DMS79 (cell line): ENCODE measurements around the gene FBXO42.
"Not testable (repeated sequence)": the region's sequence is repeated elsewhere in the genome, so short reads cannot be mapped to it uniquely, and the experiment has no call there.

Source experiments
- DNase-seq: peaks from one replicate; lab custom pipeline; 2025; lab: John Stamatoyannopoulos, UW

The FBXO42 gene

DNA sequence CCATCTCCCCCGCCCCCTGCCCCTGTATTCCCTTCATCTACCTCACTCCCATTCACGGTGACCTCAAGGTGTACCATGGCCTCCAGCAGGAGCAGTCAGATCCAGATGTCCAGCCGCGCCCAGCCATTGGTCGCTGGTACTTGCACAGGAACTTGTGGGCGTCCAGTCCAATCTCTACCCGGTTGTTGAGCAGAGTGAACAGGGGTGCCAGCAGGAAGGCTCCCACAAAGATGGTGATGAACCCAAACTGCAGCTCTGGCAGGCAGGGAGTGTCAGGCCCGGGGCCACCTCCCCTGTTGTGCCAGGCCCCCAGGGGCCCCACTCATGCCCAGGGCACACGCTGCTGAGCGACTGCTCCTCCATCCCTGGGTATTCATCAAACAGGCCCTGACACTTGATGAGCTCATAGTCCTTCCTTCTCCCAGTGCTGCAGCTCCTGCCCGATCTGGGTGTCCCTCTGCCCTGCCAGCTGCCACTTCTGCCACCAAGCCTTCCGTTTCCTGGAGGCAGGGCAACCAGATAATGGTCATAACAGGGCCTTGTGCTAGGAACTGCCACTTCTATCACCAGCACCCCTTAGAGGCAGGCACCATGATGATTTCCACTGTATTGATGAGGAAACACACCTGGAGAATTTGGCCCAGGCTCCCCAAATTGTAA is 134.1 kb downstream of the FBXO42 start:
- no peak for DNase-seq

DNA sequence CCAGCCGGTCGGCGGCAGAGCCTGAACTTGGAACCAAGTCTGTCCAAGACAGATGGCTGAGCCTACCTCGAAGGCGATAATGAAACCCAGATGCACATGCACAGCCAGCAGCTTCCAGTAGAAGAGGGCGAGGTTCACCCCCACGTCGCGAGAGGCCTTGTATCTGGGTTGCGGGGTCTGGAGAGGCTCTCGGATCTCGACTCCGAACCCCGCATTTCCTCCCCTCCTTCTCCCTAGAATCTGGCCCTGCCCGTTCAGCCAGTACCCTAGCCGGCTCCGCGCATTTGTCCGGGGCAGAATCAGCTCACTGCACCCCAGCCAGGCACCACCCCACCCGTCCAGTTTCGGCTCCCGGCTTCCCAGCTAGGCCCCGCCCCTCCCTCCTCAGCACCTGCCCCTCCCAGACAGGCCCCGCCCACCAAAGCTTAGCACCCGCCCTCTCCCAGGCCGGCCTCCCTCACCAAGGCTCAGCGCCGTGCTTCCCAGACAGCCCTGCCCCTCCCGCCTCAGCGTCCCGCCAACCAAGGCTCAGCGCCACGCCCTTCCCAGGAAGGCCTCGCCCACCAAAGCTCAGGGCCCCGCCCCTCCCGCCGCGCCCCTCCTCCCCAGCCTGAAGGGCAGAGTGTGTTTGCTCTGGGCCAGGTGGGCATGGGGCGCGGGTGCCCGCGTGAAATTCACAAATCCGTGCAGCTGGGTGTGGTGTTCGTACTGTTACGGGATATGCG is 135.1 kb downstream of the FBXO42 start:
- DNase-seq, result peak; percentile 90

DNA sequence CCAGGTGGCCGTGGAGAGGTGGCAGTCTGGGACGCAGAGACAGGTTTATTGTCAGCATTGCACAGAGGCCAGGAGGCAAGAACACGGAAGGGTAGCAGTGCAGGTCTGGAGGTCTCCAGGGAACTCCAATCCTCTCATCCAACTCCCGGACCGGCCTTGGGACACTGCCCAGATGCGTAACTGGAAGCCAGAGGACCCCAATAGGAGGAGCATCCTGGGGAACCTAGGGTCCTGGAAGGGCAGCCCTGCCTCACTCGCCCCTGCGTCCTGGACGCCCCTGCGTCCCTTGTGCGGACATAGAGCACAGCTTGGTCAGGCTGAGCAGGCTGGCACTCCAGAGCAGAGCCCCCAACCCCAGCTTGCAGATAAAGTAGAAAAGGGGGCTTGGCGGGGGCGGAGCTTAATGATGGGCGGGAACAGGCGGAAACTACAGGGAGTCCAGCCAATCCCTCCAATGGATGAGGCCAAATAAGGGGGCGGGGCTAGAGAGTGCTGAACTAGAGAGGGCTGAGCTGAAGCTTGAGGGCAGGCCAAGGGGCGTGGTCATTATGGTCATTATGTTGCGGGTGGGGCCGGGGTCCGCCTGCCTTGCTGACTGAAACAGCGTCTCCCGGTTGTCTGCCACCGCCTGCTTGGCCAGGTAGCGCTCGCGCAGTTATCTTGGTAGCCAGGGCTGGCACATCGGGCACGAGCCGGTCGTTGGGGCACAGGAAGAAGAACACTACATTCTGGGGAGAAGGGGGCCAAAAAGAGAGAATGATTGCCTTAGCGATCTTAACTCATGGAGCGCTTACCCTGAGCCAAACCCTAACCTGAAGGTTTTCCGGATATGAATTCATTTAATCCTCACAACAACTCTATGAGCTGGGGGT is 136.2 kb downstream of the FBXO42 start:
- DNase-seq, result peak; percentile 65

DNA sequence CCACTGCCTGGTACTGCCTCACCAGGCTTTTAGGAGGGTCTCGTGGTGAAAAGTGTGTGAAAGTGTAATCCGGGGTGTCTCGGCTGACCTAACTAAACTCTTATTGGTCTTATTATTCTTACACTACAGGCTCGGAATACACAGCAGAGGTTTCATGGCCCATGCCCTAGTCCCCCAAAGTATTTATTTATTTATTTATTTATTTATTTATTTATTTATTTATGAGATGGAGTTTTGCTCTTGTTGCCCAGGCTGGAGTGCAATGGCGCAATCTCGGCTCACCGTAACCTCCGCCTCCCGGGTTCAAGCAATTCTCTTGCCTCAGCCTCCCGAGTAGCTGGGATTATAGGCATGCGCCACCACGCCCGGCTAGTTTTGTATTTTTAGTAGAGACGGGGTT is 137.0 kb downstream of the FBXO42 start:
- not testable (repeated sequence) for DNase-seq

DNA sequence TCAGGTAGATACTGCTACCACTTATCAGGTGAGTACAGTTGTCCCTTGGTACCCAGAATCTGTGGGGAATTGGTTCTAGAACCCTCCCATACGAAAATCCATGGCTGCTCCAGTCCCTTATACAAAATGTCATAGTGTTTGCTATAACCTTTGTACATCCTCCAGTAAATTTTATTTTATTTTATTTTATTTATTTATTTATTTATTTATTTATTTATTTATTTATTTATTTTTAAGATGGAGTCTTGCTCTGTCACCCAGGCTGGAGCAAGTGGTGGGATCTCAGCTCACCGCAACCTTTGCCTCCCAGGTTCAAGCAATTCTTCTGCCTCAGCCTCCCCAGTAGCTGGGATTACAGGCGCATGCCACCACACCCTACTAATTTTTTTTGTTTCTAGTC is 138.7 kb downstream of the FBXO42 start:
- not testable (repeated sequence) for DNase-seq

DNA sequence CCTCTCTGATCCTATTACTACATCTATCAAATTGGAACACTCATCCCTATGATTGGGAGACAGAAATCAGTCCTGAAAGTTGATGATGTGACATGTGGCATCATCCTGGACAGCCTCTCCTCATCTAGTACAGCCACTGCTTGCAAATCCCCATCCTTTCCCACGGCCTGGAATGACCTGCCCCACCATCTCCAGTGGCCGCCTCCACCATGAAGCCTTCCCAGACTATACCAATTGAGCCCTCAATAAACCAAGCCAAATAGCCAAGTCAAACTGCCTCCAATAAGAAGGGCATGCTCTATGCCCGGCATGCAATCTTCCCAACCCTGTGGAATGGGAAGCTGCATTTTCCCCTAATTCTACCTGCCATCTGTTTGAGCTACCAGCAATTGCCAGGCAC is 139.3 kb downstream of the FBXO42 start:
- DNase-seq, result no peak

DNA sequence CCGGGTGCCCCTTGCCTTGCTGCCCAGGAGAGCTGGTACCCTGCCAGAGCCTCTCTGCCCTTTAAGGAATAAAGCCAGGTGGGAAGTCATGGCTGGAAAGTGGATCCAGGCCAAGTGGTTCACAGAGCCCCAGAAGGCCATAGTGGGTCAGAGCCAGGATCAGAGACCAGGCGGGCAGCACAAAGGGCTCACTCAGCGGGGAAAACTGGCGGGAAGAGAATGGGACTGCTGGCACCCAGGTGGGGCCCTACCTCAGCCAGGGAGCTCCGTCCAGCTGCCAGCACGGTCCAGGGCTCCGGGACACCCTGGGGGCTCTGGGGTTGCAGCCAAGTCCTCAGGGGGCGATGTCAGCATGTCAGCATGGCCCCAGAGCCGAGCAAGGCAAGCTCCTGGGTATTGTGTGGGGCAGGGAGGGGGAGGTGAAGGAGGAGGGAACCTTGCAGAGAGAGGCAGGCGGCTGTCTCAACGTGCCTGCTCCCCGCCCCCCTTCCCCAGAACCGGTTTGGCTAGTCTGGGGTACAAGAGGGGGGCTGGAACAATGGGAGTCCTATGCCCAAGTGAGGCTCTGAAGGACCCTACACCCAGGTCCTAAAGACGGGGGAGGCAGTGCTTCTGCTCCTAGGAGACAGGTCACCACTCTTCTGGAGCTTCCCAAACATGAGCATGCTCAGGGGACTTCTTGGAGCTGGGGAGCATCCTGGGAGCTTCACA is 139.9 kb downstream of the FBXO42 start, which contains the start of gene ARHGEF19:
ARHGEF19 (minus strand) TSS at position 402 of the 711 bp plus-strand sequence. CDS start 3,598 bp downstream, outside the sequence.
- DNase-seq, result peak; percentile 98

DNA sequence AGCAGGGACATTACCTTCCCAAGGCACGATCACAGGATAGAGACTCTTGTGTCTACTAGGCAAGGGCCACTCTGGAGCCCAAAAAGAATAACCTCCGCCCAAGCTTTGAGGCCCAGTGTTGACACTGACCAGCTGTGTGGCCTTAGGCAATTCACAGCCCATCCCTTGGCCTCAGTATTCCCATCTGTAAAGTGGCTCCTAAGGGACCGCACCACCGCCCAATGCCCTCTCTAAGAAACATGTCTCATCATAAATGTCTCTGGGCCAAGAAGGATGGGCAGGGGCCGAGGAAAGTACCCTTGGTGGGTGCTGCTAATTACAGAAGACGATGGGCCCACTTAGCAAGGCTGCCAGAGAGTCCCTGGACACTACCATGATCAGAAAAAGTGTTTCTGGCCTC is 140.5 kb downstream of the FBXO42 start:
- DNase-seq, result no peak

DNA sequence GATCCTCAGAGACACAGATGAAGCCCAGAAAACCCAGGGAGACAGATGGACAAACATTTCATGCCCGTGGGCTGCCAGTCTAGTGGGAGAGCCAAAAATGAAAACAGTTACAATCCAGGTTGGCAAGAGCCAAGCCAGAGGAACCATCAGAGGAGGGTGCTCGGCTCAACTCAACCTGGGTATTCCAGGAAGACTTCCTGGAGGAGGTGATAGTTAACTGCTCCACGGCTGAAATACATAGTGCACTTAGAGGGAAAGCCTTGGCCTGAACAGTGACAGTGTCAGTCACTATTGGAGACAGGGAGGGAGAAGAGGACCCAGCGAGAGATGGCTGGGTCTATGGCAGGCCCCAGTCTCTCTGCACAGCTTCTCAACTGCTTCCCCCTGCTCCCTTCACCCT is 141.7 kb downstream of the FBXO42 start:
- no peak for DNase-seq

DNA sequence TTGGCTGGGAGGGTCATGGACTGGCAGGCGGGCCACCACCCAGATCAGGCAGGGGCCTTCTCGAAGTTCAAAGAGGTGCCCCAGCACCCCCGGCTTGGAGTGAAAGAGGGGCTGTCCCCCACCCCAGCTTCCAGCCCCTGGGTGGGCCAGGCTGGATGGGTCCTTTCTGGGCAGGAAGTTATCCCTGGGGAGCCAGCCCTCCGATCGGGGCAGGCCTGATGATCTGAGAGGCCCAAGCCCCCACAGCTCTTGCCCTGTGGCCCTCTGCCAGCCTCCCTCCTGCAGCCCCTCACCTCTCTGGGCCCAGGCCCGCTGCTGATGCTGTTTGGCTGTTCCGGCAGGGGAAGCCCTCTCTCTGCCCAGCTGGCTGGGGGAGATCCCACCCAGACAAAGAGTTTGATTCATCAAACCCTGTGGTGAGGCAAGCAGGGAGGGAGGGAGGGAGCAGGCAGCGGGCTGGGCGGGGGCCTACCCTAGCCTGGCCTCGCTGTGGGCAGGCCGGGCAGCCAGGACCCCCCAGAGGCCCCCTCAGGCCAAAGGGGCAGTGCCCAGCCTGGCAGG is 142.4 kb downstream of the FBXO42 start:
- no peak for DNase-seq

DNA sequence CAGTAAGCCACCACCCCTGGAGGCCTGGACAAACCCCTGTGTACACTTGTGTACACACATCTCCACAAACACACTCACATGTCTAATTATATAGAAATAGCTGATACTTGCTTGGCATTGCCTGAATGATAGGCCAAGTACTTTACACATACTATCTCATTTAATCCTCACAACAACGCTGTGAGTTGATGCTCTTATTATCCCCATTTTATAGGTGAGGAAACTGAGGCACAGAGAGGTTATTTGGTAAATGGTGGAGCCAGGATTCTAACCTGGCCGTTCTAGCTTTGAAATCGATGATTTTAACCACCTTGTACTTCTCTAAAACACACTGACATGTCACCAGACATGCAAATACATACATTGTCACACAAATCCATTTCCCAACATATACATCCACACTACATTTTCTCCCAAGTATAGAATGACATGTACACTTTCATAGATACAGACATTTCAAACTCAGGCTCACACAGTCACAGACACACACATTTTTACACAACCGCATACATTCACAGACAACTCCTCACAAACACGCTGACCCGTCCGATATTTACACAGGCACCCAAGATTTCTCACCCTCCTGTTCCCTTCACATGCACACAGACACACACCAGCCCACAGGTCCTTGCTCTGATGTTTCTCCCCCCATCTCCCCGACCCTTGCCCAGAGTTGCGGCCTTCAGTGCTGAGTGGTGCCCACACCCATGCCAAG is 143.0 kb downstream of the FBXO42 start:
- DNase-seq, result no peak

DNA sequence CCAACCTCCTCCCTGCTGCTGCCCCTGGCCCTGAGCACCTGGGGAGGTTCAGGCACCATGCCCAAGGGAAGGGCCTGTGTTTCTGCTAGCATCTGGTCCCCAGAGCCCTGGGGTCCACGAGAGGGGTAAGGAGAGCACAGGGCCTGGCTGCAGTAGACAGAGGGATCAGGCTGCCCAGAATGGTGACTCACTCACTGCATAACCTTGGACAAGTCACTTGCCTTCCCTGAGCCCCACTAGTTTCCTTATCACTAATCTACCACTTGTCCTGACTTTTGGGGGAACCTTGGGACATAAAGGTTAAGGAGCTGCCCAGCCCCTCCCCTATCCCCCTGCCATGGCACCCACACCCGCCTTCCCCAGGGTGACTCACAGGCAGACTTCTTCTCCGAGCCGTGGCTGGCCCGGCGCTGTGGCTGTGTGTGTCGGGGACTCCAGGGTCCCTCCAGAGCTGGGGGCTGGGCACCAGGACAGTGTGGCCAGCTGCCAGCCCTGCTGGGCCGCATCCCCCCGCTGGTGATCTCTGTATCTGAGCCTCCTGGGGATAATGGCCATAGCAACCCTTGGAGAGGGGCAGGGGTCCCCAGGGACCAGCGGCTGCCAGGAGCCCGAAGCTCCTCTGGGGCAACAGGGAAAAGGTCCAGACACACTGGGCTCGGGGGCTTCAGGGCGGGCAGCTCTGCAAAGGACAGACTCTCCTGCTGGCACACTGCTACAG is 143.9 kb downstream of the FBXO42 start:
- no peak for DNase-seq

DNA sequence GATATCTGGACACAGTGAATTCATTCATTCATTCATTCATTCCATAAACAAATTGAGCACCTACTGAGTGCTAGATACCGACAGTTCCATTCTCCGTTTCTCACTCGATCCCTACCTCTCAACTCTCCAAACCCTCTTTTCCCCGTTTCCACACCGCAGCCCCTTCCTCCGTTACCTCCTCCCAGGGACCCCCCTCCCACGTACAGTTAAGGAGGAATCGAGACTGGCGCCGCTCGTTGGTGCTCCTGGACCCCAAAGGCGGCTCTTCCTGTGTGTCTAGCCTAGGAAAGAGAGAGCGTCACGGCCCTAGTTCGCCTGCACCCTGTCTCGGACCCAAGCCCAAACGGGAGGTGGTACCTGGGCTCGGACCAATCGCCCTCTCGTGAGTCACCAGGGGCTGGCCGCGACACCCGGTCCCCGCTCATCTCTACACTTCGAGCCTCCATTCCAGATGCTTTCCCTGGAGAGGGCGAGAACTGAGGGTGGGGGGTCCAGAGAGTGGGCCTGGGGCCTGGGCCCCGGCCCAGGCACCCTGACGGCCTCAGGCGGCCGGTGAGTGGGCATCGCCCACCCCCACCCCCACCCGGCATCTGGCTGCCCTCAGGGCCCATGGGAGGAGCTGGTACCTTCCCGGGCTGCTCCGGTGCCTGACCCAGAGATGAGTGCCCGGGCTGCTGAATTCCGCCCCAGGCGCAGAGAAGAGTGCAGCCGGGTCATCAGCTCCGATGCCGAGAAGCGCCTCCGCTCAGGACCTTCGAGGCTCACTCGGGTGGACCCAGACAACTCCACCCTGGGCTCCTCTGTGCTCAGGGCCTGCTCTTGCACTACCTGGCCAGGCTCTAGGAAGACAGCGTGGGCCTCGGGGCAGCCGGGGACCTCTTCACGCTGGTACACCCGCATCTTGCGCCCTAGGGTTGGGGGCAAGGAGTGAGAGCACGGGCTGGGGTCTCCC is 144.7 kb downstream of the FBXO42 start:
- DNase-seq, result no peak

DNA sequence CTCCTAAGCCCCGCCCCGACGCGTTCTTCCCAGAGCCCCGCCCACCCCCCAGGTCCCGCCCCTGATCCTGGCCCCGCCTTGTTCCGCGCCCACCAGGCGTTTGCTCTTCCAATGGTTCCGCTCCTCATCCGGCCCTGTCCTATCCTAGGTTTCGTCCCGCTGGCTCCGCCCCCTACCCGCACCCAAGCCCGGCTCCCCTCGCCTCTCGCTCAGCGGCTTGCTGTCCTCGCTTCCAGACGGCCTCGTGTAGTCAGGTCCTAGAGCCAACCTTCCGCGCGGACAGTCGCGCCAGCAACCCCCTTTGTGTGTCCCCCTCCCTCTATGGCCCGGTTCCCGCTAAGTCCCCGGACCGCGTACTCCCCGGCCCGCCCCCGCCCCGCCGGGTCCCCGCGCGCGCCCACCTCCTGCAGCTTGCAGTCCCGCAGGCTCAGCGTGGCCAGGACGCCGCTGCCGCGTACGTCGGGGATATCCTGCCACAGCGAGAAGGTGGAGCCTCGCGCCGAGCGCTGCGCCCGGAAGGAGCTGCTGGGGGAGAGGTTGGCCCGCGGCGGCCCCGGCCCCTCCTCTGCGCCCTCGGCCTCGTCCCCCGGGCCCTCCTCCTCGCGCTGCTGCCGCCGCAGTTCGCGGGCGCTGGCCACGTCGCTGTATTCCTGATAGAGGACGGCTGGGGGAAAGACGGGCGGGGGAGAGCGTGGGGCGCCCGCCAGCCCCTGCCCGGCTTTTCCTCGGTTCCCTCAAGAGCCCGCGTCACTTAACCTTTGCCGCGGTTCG is 145.5 kb downstream of the FBXO42 start:
- peak; percentile 79 for DNase-seq

DNA sequence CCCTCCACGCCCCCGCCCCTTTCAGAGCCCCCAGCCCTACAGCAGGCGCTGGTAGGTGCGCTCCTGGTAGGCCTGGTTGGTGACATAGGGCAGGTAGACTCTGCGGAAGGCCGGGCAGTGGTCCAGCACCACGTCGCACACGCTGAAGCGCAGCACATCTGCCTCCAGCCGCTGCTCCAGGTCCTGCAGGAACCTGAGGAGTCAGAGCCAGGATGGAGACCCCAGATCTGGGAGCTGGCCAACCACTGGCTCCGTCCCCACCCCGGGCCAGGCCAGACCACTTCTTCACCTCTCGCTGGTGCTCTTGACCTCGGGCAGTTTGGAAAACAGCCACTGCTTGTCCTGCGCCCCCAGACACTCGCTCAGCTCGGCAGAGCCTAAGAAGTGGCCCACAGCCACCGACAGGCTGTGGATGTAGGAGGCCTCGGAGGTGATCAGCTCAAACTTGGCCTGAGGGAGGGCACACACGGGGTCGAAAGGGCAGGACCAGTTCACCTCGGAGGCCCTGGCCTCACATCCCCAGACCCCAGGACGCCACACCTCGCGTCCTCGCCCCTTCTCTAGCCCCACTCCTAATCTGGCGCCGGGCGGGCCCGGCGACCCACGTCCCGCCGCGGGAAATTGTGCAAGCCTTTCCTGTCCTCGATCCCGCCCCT is 146.3 kb downstream of the FBXO42 start:
- no peak for DNase-seq

DNA sequence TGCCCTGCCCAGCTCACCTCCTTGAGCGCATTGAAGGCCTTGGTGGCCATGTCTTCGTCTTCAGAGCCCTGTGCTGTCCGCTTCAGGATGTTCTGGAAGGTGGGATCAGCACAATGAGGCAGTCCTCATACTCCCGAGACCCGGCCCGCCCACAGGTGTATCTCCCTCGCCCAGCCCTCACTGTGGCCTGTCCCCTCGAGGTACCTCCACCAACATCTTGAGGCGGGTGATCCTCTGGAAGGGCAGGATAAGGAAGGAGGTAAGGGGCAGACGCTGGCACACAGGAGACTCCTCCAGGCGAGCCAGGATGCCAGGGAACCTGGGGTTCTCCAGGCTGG is 147.0 kb downstream of the FBXO42 start:
- DNase-seq, result no peak

DNA sequence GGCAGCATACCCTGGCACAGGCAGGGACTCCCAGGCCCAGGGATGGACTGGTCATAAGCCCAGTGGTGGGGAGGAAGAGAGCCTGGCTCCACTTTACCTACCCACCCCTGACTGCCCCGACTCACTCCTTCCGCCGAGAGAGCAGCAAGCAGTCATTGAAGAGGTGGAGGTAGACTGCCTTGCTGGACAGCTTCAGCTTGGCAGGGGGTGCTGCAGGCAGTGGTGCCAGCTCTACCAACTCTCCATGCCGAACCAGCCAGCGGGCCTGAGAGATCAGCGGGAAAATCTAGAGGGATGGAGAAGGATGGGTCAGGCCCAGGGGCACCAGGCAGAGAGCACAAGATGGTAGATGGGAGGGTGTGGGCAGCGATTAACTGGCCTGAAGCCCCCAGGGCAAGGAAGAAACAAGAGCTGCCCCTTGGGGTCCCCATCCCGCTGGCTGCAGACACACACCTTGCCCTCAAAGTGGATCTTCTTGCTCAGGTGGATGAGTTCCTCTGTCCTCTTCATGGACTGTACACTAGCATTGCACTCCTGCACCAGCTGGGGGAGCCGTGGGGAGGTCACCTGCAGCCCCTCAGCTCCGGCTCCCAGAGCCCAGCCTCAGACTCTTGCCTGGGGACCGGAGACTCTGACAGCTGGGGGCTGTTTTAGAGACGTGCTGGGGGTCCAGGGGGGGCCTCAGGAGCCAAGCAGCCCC is 147.5 kb downstream of the FBXO42 start:
- DNase-seq, result no peak
